GM19193 (cell line): Measurements from ENCODE around the gene KIF1A.

Experiments used
- POLR2A ChIP-seq: IDR thresholded peaks from 4 replicates; pipeline ENCODE4 v1.6.1; 2011; ENCODE audit not compliant: insufficient read depth, insufficient read length; ENCODE audit errors: extremely low read depth

Gene KIF1A

GRCh38 chr2:240731178-240731545 lies 88.9 kb downstream of the KIF1A start:
- TF ChIP-seq POLR2A, result no peak

DNA sequence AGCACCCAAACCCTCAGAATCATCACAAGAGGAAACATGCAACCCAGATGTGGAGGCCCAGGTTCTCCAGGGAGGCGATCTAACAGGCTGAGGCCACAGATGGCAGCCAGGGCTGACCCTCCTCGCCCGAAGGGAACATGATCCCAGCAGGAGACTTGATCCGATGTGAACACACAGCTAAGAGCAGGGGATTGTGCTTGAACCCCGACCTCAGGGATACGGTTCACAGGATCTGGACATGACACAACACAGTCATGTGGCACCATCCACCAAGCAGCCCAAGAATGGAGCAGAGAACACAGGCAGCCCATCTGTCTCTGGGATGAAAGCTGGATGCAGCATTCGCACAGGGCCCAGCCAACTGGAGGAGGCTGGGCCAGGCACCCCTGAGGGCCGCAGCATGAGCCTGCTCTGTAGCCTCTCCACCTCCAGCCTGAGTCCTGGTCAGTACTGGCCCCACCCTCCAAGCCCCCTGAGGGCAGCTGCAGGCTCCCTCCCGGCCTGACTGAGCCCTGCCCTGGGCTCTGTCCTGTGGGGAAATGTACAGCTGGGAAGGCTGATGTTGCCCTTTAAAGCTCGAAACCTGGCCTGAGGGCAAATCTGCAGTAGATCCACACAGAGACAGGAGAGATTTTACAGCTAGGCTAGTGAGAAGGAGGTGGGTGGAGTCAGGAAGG lies 89.4 kb downstream of the KIF1A start:
- TF ChIP-seq POLR2A, result no peak

DNA sequence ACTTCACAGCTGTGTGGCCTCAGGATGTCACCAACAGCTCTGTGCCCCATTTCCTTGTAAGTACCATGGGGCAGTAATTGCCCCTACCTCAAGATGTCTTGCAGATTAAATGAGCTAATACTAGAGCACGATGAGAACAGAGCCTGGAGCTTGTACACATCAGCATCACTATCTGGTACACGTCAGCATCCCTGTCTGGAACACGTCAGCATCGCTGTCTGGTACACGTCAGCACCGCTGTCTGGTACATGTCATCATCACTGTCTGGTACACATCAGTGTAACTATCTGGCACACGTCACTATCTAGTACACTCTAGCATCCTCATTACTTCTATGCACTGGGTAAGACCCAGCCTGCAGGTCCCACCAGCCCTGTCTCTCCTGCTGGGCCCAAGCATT lies 91.2 kb downstream of the KIF1A start:
- no peak for TF ChIP-seq POLR2A

DNA sequence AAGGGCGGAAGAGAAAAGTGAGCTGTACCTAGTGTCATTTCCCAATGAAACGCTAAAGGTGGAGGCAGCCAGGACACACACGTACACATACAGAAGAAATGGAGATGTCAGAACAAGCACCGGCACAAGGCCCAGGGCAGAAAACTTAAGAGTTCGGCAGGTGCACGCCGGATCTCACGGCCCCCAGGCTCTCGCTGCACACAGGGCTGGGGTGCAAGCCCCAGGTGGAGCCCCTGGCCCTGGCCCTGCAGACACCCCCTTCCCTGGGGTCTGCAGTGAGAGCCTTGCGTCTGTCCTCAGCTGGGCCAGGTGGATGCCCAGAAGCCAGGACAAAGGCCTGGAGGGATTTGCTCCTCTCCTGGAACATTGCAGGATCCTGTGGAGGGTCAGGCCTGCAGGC lies 91.7 kb downstream of the KIF1A start:
- no peak for TF ChIP-seq POLR2A

- TF ChIP-seq POLR2A, result no peak
Observed at GRCh38 chr2:240727913-240728312, 92.1 kb downstream of the KIF1A start.

GRCh38 chr2:240727439-240727838 lies 92.6 kb downstream of the KIF1A start:
- TF ChIP-seq POLR2A, result no peak

- TF ChIP-seq POLR2A, result no peak
Observed at GRCh38 chr2:240726876-240727275, 93.1 kb downstream of the KIF1A start.

DNA sequence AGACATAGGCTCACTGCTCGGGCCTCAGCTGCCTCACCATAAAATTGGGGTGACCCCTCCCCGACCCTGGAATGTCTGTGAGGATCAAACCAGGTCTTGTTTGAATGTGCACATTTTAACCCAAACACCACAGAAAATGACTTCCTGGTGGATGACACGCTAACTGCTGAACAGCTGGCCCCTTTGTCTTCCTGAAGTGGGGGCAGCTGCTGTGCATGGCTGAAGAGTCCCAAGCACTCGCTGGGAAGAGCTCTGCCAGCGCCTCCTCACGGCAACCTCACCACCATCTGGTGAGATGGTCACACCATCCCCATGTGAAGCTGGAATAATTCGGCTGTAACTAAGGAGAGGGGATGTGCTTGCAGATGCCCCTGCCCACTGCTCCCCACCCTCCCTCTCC lies 94.3 kb downstream of the KIF1A start:
- TF ChIP-seq POLR2A, result no peak

DNA sequence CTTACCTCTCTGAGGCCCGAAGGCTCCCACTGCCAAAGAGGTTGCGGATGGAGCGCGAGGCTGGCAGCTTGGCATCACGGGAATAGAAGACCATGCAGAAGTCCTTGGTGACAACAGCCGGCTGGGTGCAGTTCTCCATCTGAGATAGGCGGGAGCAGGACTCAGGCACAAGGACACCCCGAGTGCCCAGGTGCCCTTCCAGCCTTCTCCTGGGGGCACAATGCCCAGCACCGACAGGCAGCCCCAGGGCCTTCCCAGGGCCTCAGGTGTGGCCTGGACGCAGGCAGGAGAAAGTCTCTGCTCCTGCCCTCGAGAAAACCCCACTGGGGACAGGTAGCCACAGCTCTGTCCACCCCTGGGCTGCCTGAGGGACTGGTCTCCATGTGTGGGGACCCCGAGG lies 94.8 kb downstream of the KIF1A start:
- TF ChIP-seq POLR2A, result no peak

DNA sequence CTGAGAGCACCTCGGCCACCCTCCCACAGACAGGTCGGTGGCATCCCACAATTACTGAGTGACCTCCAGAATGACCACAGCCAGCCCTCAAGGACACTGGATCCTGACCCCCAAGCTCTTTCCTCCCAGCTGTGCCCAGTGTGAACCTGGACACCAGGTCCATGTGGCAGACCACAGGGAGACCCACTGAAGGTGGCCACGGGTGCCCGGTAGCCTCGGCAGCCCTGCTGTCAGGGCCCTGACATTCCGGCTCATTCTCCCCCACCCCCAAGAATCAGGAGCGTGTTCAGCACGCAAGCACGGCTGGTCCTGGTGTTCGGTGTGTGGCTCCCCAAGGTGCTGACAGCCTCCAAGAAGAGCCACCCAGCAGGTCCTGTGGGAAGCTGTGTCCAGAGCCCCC lies 95.6 kb downstream of the KIF1A start:
- no peak for TF ChIP-seq POLR2A

DNA sequence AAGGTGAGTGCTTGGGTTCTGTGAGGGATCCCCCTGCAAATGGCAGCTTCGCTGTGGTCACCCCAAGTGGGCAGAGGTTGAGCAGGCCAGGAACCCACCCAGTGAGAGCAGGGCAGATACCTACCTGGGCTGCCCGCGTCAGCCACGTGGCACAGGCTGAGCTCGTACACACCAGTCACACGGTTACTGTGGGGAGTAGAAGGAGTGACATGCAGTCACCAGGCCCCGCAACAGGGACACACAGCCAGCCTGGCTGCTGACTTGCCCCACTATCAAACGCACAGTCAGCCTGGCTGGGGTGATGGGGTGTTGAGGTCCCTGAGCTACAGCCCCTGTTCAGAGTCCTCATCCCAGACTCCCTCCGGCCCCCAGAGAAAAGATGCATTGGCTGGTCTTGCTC lies 96.2 kb downstream of the KIF1A start:
- TF ChIP-seq POLR2A, result no peak

- TF ChIP-seq POLR2A, result no peak
Observed at GRCh38 chr2:240722796-240723735, 97.0 kb downstream of the KIF1A start.

- TF ChIP-seq POLR2A, result no peak
Observed at GRCh38 chr2:240722376-240722775, 97.6 kb downstream of the KIF1A start.

DNA sequence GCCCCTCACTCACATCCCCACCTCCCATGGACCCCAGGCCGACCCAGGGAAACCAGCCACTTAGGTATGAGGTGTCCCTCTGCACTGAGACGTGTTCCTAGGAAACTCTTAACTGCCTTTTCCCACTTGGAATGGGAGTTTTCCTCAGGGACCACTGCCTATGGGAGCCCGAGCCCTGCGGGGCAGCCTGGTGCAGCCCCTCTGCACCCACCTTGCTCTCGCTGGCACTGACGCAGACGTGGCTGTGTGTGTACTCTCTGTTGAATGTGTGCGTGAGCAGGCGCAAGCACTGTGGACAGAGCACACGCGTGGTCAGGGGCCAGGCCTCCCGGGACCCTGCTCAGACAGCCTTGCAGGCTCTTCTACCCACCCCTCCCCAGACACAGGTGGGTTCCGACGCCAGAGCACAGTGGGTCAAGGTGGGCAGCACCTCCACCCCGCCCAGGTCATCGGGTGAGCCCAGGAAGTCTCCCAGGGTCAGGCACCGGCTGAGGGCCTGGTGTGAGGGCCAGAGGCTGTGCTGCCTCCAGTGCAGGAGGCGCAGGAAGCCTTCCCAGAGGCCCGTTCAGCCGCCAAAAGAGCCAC lies 98.3 kb downstream of the KIF1A start:
- TF ChIP-seq POLR2A, result no peak

DNA sequence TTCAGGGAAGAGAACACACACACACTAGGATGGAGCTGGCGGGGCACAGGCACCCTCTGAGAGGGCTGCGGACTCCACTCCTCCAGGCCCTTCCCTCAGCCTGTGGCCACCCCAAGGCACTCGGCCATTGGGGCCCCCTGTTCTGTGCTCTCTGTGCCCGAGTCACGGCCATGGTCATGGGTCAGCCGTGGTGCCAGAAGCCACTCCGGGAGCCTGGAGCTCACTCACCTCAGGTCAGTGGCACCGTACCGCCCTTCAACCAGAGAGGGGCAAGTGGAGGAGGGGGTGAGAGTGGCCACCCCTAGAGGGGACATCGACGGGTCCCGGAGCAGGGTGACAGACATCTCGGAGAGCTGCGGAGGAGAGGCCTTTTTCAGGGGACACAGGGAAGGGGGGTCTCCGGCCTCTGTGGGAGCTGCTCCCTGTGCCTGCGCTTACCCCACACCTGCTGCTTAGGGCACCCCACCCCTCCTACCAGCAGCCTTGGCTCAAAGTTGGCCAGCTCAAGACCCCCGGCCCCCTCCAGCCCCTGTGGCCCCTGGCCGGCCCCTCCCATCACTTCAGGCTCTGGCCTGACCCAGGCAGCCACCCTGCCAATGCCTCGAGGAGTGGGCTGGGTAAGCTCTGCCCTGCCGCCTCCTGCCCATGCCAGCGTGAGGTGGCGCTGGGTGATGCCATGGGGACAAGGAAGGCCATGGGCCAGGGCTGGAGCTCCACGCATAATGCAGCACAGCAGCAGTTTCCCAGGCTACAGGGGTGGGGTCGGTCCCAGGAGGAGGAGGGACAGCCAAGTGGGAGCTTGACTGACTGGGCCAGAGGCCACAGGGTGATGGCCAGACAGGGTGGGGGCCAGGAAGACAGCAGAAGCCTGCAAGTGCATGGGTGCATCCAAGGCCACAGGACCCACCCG lies 99.1 kb downstream of the KIF1A start:
- no peak for TF ChIP-seq POLR2A
